Suppressor macrophage treated with lipopolysaccharide for 1 hour (primary cell): ENCODE measurements around the gene TEKTIP1.
"Not testable (repeated sequence)": the region's sequence is repeated elsewhere in the genome, so short reads cannot be mapped to it uniquely, and the experiment has no call there.

Source experiments
- DNase-seq, 3 donors: peaks; one replicate each; pipeline ENCODE4 v3.0.0-alpha.2; 2020 to 2022

The TEKTIP1 gene

GRCh38 chr19:3524078-3524842 lies 14.7 kb upstream of the TEKTIP1 start:
- no peak for DNase-seq

DNA sequence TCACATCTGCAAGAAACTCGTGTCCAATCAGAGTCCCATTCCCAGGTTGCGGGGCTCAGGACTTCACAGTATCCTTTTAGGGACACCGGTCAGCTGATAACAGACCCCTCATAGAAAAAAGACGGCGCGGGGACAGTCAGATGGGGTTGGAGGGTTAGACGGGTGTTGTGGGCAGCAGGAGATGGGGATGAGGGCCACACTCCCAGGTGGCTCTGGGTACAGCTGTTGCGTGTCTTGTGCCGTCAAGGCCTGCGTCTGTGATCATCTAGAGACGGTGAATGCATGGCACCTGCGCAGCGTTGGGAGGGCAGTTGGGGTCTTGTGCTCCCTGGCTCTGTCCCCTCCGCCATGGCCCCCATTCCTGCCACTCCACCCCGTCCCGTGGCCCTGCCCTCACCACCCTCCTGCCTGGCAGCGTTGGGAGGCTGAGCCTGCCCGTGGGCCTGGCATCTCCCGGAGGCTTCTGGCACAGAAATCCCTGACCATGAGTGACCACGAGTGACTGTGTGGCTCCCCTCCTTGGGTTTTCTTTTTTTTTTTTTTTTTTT lies 14.0 kb upstream of the TEKTIP1 start:
- DNase-seq: no peak

- no peak for DNase-seq
Measured at GRCh38 chr19:3526507-3527237, 12.3 kb upstream of the TEKTIP1 start.

GRCh38 chr19:3527238-3527910 lies 11.6 kb upstream of the TEKTIP1 start:
- DNase-seq: no peak

- no peak for DNase-seq
Measured at GRCh38 chr19:3528080-3528479, 10.9 kb upstream of the TEKTIP1 start.

GRCh38 chr19:3528539-3529211 lies 10.3 kb upstream of the TEKTIP1 start:
- DNase-seq: no peak

- not testable (repeated sequence) for DNase-seq
Measured at GRCh38 chr19:3529299-3529698, 9.7 kb upstream of the TEKTIP1 start.

DNA sequence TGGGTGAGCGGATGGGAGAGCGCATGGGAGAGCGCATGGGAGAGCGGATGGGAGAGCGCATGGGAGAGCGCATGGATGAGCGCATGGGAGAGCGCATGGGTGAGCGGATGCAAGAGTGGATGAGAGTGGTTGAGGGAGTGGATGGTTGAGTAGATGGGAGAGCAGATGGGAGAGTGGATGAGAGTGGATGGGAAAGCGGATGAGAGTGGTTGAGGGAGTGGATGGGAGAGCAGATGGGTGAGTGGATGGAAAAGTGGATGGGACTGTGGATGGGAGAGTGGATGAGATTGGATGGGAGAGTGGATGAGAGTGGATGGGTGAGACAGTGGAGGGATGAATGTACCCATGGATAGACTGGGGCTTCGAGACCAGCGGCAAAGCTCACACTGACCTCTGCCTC lies 8.6 kb upstream of the TEKTIP1 start:
- no peak for DNase-seq

DNA sequence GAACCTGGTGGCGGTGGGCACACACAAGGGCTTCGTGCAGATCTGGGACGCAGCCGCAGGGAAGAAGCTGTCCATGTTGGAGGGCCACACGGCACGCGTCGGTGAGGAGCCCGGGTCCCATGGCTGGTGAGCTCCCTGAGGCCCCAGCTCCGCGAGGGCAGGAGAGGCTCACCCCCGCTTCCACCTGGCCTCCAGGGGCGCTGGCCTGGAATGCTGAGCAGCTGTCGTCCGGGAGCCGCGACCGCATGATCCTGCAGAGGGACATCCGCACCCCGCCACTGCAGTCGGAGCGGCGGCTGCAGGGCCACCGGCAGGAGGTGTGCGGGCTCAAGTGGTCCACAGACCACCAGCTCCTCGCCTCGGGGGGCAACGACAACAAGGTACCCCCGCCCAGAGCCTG lies 7.3 kb upstream of the TEKTIP1 start:
- no peak for DNase-seq

DNA sequence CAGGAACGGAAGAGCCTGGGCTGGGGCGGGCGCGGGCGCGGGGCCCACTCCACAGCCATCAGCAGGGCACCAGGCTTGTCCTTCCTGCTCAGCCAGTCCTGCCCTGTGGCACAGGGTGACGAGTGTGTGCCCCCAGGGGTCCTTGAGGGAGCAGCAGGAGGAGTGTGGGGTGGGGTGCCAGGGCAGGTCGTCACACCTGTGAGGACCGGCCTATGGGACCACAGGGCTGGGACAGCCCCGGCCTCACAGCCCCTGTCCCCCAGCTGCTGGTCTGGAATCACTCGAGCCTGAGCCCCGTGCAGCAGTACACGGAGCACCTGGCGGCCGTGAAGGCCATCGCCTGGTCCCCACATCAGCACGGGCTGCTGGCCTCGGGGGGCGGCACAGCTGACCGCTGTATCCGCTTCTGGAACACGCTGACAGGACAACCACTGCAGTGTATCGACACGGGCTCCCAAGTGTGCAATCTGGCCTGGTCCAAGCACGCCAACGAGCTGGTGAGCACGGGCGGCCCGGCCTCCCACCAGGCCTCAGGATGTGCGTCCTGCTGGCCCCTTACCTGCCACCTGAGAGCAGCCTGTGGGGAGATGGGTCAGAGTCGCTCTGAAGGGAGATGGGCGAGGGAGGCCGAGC lies 6.7 kb upstream of the TEKTIP1 start:
- DNase-seq: no peak

GRCh38 chr19:3533033-3533432 lies 5.9 kb upstream of the TEKTIP1 start:
- no peak for DNase-seq

GRCh38 chr19:3533563-3534216 lies 5.3 kb upstream of the TEKTIP1 start:
- no peak for DNase-seq

DNA sequence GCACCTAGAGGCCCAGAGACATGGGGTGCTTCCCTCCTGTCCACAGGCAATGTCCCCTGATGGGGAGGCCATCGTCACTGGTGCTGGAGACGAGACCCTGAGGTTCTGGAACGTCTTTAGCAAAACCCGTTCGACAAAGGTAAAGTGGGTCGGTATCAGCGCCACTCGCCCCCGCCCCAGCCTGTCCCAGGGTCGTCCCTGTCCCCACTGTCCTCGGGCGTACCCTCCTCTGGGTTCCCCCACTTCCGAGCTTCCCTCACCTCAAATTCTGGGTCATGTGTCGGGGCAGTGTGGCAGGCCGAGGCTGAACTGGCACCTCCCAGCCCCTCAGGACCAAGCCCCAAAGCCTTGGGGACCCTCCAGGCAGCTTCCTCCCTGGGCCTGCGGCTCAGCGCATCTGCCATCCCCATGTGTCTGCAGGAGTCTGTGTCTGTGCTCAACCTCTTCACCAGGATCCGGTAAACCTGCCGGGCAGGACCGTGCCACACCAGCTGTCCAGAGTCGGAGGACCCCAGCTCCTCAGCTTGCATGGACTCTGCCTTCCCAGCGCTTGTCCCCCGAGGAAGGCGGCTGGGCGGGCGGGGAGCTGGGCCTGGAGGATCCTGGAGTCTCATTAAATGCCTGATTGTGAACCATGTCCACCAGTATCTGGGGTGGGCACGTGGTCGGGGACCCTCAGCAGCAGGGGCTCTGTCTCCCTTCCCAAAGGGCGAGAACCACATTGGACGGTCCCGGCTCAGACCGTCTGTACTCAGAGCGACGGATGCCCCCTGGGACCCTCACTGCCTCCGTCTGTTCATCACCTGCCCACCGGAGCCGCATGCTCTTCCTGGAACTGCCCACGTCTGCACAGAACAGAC lies 4.4 kb upstream of the TEKTIP1 start:
- DNase-seq: no peak

DNA sequence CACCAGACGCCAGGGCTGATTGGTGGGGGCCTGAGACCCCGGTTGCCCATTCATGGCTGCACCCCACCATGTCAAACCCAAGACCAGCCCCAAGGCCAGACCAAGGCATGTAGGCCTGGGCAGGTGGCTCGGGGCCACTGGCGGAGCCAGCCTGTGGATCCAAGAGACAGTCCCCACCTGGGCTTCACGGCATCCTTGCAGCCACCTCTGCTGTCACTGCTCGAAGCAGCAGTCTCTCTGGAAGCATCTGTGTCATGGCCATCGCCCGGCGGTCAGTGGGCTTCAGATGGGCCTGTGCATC lies 3.8 kb upstream of the TEKTIP1 start:
- DNase-seq: no peak

DNA sequence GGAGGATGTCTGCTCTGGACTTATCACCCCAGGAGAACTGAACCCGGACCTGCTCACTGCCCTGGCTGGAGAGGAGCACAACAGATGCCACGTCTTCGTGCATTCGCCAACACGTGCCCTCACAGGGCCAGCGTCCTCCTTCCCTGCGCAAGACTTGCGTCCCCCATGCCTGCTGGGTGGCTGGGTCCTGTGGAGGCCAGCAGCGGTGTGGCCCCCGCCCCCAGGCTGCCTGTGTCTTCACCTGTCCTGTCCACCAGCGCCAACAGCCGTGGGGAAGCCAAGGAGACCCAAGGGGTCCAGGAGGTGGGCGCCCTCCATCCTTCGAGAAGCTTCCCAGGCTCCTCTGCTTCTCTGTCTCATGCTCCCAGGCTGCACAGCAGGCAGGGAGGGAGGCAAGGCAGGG lies 3.4 kb upstream of the TEKTIP1 start:
- no peak for DNase-seq

DNA sequence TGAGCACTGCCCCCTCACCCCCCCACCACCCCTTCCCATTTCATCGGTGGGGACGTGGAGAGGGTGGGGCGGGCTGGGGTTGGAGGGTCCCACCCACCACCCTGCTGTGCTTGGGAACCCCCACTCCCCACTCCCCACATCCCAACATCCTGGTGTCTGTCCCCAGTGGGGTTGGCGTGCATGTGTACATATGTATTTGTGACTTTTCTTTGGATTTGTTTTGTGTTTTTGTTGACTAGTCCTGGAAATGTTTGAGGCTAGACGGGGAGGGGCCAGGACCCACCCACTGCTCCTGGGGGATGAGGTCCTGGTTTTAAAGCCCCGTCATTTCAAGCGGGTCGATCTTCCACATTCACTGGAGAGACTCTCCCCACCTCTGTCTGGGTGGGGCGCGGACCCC lies 3.0 kb upstream of the TEKTIP1 start:
- no peak for DNase-seq

GRCh38 chr19:3536429-3537100 lies 2.4 kb upstream of the TEKTIP1 start:
- DNase-seq: peak in 2 of 3 donors; percentile 39 to 40

DNA sequence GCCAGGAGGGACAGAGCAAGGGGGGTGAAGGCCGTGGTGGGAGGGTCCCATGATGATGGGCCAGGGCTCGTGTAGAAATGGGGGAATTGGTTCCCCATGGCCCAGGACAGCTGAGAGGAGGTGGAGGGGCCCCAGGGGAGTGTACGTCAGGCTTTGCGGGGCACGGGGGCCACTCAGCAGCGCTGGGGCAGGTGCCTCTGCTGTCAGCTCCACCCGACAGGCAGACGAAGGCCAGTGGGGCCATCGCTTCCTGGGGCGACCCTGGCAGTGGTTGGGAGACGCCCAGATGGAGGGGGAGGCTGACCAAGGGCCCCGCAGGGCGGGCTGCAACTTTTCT lies 1.9 kb upstream of the TEKTIP1 start:
- no peak for DNase-seq

- DNase-seq: no peak
Measured at GRCh38 chr19:3537438-3538240, 1.3 kb upstream of the TEKTIP1 start.
